NCI-H2107 treated with DMSO at 0.1 percent for 48 hours (cell line): Measurements from ENCODE around the gene CIPC.

ENCODE experiments used
- DNase-seq: peaks from one replicate; lab custom pipeline; 2025; ENCODE audit not compliant: unreplicated experiment; lab: John Stamatoyannopoulos, UW

CIPC gene

DNA sequence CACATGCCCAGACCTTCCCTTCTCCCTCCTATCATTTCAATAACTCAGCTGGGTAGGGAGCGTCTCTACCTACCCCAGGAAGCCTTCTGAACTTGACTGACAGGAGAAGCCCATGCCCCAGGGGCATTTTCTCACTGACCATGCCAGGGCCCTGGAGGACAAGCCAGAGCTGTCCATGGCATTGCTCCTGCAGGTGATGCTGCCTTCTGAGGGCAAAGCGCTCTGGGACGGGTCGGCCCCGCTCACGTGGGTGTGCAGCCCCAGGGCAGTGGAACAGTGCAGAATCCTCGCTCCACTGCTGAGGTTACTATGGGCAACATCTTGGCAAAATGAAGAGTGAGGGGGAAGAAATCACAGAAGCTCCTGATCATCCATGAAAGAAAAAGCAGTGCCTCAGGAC, 28.5 kb upstream of the CIPC start:
- DNase-seq: no peak

DNA sequence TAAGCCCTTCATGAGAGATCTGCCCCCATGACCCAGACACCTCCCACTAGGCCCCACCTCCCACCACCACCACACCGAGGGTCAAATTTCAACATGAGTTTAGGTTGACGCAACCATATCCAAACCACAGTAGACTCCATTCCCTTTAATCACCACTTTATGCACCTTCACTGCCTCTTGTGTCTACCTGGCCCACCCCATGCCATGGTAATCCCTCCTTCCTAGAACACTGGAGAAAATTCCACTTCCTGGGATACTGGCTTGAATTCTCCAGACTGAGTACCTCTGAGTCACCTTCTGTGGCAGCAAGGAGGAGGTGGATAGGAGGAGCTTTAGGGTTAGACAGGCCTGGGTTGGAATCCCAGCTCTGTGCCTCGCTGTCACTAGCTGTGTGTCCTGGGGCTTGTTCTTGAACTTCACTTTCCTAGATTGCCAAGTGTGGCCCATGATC, 26.1 kb upstream of the CIPC start:
- DNase-seq: peak; percentile 40

DNA sequence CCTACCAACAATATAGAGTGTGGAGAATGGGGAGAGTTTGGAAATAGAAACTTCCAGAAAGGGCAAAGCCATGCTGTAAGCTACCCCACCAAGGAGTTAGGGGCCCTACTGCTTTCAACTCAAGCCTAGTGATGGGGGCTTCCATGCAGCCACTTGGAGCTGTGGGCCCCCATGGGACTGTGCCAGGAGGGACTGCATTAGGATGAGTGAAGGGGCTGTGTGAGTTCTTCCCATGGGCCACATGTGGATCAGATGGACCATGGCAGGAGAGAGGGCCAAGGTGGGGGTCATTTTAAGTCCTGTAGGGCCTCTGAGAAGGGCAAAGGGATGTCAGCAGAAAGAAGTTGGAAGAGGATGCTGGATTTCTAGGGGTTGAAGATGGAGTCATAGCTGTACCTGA, 23.1 kb upstream of the CIPC start:
- no peak for DNase-seq

- DNase-seq: no peak
Measured at GRCh38 chr14:77076113-77076631, 21.9 kb upstream of the CIPC start.

DNA sequence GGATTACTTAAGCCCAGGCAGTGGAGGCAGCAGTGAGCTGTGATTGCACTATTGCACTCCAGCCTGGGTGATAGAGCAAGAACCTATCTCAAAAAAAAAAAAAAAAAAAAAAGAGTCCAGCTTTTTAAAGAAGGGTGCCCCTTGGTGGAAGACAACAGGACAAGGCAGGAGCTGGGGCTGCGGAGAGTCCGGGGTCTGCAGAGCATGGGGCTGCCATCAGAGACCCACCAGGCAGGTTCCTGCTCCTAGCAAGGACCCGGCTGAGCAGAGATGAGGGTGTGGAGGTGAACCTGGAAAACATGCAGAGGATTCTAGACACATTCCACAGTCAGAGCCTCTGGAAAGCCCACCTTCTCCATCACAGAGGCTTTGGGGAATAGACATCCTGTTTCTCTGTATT, 21.0 kb upstream of the CIPC start:
- no peak for DNase-seq

- DNase-seq: no peak
Measured at GRCh38 chr14:77082356-77082755, 15.7 kb upstream of the CIPC start.

DNA sequence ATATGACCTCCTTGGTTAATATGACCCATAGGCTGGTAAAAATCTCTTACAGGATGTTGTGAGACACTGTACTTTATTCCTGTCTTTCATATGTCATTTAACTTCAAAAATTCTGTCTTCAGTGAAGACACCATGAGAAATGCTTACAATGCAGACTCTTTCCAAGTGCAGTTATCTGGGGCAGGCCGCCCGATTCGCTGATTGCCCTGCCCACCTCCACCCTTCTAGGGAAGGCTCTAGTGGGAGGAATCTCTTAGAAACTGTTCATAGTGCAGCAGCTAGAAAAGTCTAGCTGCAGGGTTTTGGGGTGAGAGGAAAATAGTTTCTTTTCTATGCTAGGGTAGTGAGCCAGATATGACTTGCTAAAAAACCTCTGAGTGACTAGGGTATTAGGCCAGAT, 15.0 kb upstream of the CIPC start:
- no peak for DNase-seq

DNA sequence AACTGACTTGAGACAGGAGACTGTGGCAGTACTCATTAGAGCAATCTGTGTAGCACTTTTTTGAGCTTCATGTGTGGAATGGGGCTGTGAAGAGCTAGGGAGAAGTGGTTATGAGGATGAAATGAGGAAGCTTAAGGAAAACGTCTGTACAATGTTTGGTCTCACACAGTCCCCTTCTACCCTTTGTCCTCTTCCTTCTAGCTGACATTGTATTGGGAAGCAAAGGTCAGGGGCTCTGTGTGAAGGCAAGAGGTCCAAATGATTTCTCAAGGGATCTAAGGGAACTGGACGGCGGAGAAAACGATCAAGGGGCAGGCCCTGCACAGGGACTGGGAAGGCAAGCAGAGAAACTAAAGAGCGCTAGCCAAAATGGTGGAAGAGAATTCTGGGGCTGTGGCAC, 13.1 kb upstream of the CIPC start:
- DNase-seq: no peak

GRCh38 chr14:77085538-77085937, 12.5 kb upstream of the CIPC start:
- no peak for DNase-seq

DNA sequence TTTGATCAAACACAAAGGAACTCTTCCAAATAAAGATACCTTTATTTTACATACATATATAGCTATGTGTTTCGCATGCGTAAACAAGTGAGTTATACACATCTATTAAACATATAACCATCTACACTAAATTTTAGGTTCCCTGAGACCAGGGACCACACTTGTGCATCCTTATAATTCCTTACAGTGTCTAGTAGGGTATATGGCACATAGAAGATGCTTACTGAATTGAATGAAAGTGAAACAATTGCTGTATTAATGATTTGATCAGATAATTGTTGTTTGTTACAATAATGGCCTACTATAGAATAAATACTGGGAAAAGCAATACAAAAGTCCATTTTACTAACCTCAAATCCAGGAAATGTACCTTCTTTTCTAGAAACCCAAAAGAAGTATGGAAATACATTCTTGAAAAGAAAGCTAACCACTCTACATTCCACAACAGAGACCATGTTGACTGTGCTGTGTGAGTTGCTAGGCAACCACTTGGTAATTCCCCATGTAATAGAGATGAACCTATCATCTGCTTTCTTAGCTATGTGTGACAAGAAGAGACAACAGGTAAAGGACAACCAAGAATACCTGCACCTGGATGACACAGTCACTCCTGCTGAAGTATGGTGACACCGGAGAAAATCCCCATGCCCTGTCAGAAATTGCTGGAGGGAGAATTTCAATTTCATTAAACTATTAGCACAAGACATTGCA, 11.9 kb upstream of the CIPC start:
- DNase-seq: no peak

DNA sequence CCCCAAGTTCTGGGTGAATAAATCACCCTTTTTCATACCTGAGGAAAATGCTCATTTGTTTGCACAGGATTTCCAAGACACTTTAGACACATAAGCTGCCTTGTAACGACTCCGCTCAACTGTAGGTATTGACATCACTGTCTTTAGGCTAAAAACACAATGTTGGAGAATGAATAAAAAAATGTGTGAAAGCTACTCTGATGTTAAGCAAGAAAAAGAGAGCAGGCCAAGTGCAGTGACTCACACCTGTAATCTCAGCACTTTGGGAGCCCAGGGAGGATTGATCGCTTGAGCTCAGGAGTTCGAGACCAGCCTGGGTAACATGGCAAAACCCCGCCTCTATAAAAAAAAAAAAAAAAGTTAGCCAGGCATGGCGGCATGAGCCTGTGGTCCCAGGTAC, 11.1 kb upstream of the CIPC start:
- DNase-seq: no peak

- DNase-seq: no peak
Measured at GRCh38 chr14:77087631-77088030, 10.4 kb upstream of the CIPC start.

- DNase-seq: peak; percentile 46
Measured at GRCh38 chr14:77088219-77088618, 9.8 kb upstream of the CIPC start.

GRCh38 chr14:77088645-77089044, 9.4 kb upstream of the CIPC start:
- no peak for DNase-seq

DNA sequence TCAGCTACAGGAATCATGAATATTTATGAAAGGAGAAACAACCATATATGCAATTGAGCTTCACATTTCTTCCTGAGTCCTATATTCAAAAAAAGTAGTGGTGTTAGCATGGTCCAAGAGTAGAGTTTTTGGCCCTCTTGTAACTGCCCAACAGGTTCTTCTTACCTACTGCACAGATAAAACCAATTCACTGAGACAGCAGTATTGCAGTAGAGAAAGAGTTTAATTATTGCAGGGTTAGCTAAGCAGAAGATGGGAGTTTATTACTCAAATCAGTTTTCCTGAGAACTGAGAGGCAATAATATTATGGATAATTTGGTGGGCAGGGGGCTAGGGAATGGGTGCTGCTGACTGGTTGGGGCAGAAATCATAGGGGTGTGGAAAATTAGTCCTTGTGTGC, 6.5 kb upstream of the CIPC start:
- DNase-seq: no peak

GRCh38 chr14:77092676-77093075, 5.4 kb upstream of the CIPC start:
- no peak for DNase-seq

- peak; percentile 90 for DNase-seq
Measured at GRCh38 chr14:77094672-77095284, 3.3 kb upstream of the CIPC start.

DNA sequence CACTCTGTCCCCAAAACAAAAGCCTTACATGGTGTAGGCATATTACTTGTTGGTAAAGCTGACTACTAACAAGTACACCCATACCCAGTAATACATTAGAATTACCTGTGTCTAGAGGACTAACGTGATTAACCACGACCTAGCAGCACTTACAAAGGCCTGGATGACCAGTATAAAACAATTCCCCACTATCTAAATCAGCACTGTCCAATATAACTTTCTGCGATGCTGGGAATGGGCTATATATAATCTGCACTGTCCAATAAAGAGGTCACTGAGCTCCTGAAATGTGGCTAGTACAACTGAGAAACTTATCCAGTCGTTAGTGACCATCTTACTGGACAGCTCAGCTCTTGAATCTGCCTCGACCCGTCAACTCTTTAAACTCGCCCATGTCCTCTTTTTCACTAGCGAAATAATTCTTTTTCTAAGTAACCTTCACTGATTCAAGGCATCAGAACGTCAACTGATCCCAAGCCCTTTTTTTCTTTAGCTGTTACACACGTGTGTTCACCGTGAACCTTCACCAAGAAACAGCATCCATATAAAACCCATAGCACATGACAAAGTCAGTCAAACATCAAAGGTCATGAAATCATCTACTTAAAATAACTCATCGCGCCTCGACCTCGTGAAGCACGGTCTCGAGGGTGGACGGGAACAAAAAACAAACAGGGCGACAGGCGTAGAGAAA, 905 bp upstream of the CIPC start:
- no peak for DNase-seq

DNA sequence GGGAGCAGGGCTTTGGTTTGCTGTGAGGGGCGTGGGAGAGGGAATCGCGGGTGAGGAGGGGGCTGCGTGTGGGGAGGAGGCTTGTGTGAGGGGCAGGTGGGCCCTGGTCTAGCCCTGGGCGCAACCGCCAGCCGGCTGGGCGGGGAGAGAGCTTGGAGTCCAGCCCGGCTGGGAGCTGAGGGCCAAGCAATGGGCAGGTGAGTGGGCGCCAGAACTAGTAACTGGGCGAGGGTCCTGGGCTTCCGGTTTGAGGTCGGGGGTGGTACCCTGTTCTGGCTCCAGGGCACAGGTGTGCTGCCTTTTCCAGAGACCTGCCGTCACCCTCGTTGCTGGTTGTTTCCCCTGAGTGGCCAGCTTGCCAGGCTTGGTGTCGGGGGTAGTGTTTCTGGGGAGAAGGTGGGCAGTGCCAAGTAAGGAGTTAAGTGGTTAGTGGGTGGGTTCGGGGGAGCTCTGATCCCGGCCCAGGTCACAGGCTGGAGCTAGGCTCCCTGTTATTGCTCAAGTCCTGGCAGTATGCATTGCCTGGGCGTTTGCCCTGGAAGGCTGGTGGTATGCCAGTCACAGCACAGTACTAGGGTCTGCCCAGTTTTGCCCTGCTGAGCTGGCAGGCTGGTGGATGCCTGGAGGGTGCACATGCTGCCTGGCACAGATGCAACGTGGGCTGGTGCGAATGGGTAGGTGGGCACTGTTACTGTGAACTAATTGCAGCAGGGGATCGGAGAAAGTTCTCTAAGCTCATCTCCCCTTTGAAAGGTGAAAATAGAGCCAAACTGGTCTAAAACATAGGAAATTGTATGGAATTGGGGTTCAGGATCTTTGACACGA, 683 bp downstream of the CIPC start:
- no peak for DNase-seq

DNA sequence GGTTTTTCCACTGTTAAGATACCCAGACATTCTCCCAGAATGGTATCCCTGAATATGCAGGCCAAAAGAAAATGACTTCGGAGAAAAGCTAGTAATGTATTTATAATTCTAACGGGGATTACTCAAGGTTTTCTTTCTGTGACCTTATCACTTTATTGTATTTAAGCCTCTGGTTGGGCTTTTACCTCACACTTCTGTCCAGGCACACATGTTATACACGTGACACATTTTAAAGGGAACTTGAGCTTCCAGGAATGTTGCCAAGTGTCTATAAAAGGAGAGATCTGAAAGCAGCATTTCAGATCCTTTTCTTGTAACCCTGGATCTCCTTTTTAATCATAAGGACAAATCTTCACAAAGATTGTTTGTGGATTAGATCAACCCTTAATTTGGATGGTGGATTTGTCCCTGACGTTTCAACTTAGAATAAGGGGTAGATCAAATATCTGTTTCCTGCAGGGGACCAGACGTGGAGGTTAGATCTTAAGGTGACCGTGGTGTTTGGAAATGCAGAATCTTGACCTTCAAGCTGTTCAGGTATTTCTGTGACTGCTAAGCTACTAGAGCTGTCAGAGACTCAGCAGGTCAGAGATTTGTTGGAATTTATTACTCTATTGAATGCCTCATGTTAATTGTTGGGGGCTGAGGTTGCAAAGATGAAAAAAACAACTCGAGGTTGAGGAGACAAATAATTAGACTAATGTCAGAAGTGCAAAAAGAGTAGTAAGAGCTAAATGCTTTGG, 1.5 kb downstream of the CIPC start:
- peak; percentile 39 for DNase-seq

DNA sequence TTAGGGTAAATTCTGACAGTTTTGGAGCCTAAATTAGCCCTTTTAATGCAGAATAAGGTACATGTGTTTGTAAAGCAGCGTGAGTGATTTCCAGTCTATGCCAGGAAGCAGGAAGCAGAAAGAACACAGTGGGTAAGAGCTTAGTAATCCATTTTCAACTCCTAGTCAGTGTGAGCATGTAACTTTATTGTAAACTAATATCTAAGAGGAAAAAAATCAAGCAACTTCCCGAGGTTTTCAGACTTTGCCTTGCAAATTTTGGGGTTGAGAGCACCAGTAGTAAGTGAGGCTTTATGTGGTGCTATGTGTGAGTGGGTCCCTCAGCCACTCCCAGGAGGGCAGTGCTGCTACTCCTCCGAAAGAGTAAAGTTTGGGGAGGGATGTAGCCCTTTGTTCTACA, 2.9 kb downstream of the CIPC start:
- no peak for DNase-seq
